A549 (cell line): Measurements from ENCODE around the gene SMIM43.

Experiments used
- CTCF ChIP-seq: fragments of >200 bp; sonication (Bioruptor Twin); formaldehyde crosslinking; IDR thresholded peaks from 3 replicates; pipeline ENCODE4 v1.5.1; 2016
- POLR2A ChIP-seq: IDR thresholded peaks from 2 replicates; pipeline ENCODE4 v1.6.1; 2012; ENCODE audit warnings: mild to moderate bottlenecking, low read length

- no peak for TF ChIP-seq POLR2A
- TF ChIP-seq CTCF = no peak
Measured at GRCh38 chr4:121777625-121778024, 12.7 kb upstream of the SMIM43 start.
